ENCODE results near the gene GUCA2B. TPM values are rescaled to one million over a fixed set of nuclear protein-coding genes. Genes with fewer than 3 reads are reported as not detected.
A peak's percentile ranks its signal among the peaks of the same experiment; 100 is the strongest.

The GUCA2B gene
- total and polyA plus RNA-seq, 2 of the 4 experiments (the other 2 are of a cell fraction): not detected

GRCh38 chr1:42177541-42177981 is 24.4 kb downstream of the GUCA2B start:
- H3K27ac ChIP-seq (ENCODE audit: insufficient read depth, low read length): no peak overlapping the region
- ChIA-PET CTCF (interaction anchor here (0.7 to 1.0 kb wide), 2 partner anchors 525 to 603 kb away, joined by 3 read pairs; no protein-coding TSS in a partner anchor), POLR2A (ENCODE audit: unreplicated experiment) (no interaction called here)
- TF ChIP-seq CTCF (conservative IDR thresholded peaks at IDR 0.05; ENCODE audit: low read depth, low read length) (no peak), NFE2L2 (IDR thresholded peaks at IDR 0.05; ENCODE audit: low read depth, low read length) (no peak), MAZ (IDR thresholded peaks at IDR 0.05; ENCODE audit: borderline replicate concordance, low read depth, low read length) (no peak), FOS (IDR thresholded peaks at IDR 0.05; ENCODE audit: low read depth, low read length) (peak; percentile 38; the same call in 1 of the 2 replicates), CEBPB (IDR thresholded peaks at IDR 0.05; ENCODE audit: low read depth, low read length) (peak; percentile 52), USF2 (IDR thresholded peaks at IDR 0.05; ENCODE audit: low read depth, low read length) (no peak), MXI1 (IDR thresholded peaks at IDR 0.05; ENCODE audit: borderline replicate concordance, low read depth, low read length) (no peak), BHLHE40 (IDR thresholded peaks at IDR 0.05; ENCODE audit: low read depth, low read length) (peak; percentile 60; the same call in 1 of the 2 replicates), POLR2A (IDR thresholded peaks at IDR 0.05; ENCODE audit: low read depth, low read length) (no peak), ELK1 (IDR thresholded peaks at IDR 0.05; ENCODE audit: borderline replicate concordance, low read depth, low read length) (no peak), SMC3 (IDR thresholded peaks at IDR 0.05; ENCODE audit: low read depth, low read length) (no peak)
- H4K8ac ChIP-seq (ENCODE audit: low read depth in 2 of 2, low read length in 2 of 2): no peak overlapping the region
- peaks cover 12% of the 10 kb centered on the region for H3K36me3 ChIP-seq (ENCODE audit: control insufficient read depth, insufficient read depth, low read length)
- peaks cover 9% of the 10 kb centered on the region; the same call in 1 of the 2 replicates for H4K20me1 ChIP-seq (ENCODE audit: insufficient read depth, low read length)
- no peak overlapping the region for H3K9ac ChIP-seq (ENCODE audit: low read depth, low read length)
- in situ Hi-C loops (cut with MboI; ENCODE audit: low sequenced_read_pairs): no loop called here
- no TSS peak for BruUV-seq (replicated peaks)
- 0 out of 2 replicates have a peak, but pooled peaks cover 2% of the 10 kb centered on the region for H3K9me1 ChIP-seq (ENCODE audit: insufficient read depth, low read length)
- no peak overlapping the region for H3K14ac ChIP-seq (replicated peaks; ENCODE audit: low read depth, low read length)
- intact Hi-C loops (cut with micrococcal nuclease): loop anchor here (1.0 to 10.0 kb wide), 4 partner anchors 158 to 477 kb away; partner anchors contain the start of genes FOXJ3, PPCS, PPIH and ZMYND12
- no CpG with 5 or more reads among the region's 6 CpGs for WGBS, 2 experiments (ENCODE audit: extremely low coverage in 2 of 2, insufficient read length in 1 of 2)
- H4K5ac ChIP-seq (ENCODE audit: low read depth, low read length): no peak overlapping the region
- peaks cover 10% of the 10 kb centered on the region for H3K4me1 ChIP-seq (ENCODE audit: control insufficient read depth, insufficient read depth, low read length)
- H2BK20ac ChIP-seq (ENCODE audit: low read depth, low read length): no peak overlapping the region
- DNase-seq (peak; percentile 89), ATAC-seq (ENCODE audit: low read depth) (peak; percentile 70)
- H3K18ac ChIP-seq (ENCODE audit: low read depth, low read length): no peak overlapping the region
- H3K79me1 ChIP-seq (ENCODE audit: low read depth in 1 of 2, low read length in 2 of 2): 0 out of 4 replicates have a peak, but pooled peaks cover 0 to 4% of the 10 kb centered on the region in 2 experiments
- H3K9me3 ChIP-seq (ENCODE audit: control insufficient read depth, insufficient read depth, low read length): no peaks in the 10 kb centered on the region
- H3K4me3 ChIP-seq (ENCODE audit: insufficient read depth, low read depth, low read length): no peak overlapping the region
- no peak overlapping the region for H2BK120ac ChIP-seq (ENCODE audit: low read depth, low read length)
- no peak overlapping the region for H2BK5ac ChIP-seq (ENCODE audit: low read depth, low read length, poor library complexity, severe bottlenecking)
- H2BK15ac ChIP-seq (ENCODE audit: low read depth, low read length): no peak overlapping the region
- no peak overlapping the region for H3K23ac ChIP-seq (ENCODE audit: low read depth, low read length)
- peak overlapping the region; percentile 5; the same call in 1 of the 2 replicates for H3K4me2 ChIP-seq (ENCODE audit: low read depth, low read length)
- dilution Hi-C loops (cut with HindIII; ENCODE audit: low sequenced_read_pairs, unreplicated experiment): no loop called here
- no peak overlapping the region for H2AFZ ChIP-seq (replicated peaks; ENCODE audit: low read length, poor library complexity)
- H2AK9ac ChIP-seq (replicated peaks; ENCODE audit: low read depth, low read length, poor library complexity): no peak overlapping the region
- no peak overlapping the region for H2AK5ac ChIP-seq (ENCODE audit: low read depth, low read length)
- H4K91ac ChIP-seq (ENCODE audit: insufficient read depth, low read depth, low read length): no peak overlapping the region
- H3K4ac ChIP-seq (ENCODE audit: low read depth, low read length): no peak overlapping the region
- no peak overlapping the region for H3K56ac ChIP-seq (ENCODE audit: extremely low read depth, insufficient read depth, low read length)
- no peaks in the 10 kb centered on the region for H3K27me3 ChIP-seq (ENCODE audit: control insufficient read depth, insufficient read depth, low read length)

All from IMR-90 (cell line).